GM19025 (cell line): Measurements from ENCODE around the gene ARPP21.
"Not testable (repeated sequence)": the region's sequence is repeated elsewhere in the genome, so short reads cannot be mapped to it uniquely, and the experiment has no call there.

Source experiments
- ATAC-seq: cut with Tn5 transposase; IDR thresholded peaks from one replicate; pipeline ENCODE4 v1.9.1; 2021; ENCODE audit warnings: mild to moderate bottlenecking, low read depth, moderate library complexity; ENCODE audit not compliant: unreplicated experiment

The ARPP21 gene

DNA sequence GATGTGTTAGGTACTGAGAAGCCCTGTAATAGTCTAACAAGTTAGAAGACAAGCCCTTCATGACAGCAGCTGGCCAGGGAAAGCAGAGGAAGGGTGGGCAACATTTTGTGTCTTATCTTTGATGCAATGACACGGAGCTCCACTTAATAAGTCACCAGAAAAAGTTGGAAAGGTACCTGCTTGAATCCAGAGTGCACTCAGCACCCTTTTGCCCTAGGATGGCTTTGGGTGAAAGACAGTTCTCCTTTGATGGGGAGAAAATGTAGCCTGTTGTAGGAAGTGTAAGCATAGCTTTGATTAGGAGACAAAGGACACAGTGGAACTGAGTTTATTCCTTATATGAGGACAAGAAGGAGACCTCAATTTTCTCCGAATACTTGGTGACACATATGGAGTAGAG is 137.0 kb downstream of the ARPP21 start:
- ATAC-seq: no peak

DNA sequence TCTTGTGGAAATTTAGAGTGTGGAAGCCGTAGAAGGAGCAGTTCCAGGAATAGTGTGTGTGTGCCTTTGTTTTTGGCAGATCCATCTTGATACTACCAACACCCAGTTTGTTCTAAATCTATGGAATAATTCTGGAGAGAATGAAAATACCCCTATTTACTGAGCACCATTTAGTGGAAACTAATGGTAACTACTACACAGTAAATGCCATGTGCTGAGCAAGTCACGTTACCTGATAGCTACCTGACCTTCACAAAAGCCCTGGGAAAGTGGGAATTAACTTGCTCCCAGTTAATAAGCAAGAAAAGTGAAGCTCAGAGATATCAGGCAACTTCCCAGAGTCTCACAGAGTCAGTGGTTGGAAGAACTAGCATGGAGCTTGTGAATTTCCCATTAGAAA is 137.7 kb downstream of the ARPP21 start:
- no peak for ATAC-seq

DNA sequence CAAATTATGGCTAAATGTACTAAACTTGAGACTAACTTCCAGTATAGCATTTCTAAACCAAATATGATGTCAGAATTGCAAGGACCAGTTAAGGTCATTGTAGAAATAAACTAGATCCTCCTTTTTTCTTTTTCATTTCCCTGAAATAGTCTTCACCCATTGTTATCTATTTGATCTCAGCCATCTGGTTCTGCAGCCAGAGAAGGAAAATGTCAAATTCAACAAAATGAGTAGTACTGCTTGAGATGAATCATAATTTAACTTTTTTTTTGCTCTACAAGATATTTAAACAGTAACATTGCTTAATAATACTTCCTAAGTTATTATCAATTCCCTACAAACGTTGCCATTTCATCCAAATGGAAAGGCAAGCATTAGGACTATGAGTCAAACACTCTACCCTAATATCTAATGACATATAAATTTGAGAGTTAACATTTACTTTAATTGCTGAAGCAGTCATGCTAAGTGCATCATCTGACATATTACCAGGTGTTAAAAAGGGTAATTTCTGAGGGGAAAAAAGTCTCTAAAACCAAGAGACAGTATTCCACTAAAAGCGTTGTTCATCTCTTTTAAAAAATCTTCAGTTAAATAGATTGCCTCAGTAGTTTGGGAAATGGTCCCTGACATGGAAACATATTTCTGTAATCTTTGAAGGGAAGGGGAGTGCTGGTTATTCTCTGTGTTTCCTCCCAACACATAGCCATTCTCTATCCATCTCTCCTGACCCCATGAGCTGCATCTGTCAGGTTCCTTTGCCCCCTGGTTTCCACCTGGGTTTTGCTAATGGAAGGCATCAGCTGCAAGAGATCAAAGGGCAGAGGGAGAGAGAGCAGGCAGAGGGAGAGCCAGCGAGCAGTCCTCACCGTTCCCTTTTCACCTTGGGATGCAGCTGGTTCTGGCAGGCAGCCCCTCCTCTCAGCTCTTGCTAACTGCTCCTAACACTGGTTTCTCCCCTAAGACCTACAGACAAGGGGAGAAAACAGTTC is 138.5 kb downstream of the ARPP21 start:
- no peak for ATAC-seq

DNA sequence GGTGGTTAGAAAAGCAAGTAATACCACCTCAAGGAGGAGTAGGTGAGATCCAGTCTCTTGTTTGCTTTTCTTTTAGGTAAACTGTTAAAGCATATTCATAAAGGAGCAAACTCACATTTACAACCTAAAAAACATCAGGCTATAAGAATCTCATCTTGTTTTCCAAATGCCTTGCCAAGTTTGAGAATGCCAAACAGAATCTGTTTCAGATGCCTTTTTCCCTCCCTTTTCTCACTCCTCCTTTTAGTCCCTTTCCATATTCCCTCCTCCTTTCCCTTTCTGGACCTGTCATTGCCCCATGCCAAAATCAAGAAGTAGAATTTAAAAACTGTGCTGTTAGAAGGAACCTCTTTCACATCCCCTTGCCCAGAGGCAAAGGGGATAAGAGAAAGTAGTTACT is 140.3 kb downstream of the ARPP21 start:
- no peak for ATAC-seq

DNA sequence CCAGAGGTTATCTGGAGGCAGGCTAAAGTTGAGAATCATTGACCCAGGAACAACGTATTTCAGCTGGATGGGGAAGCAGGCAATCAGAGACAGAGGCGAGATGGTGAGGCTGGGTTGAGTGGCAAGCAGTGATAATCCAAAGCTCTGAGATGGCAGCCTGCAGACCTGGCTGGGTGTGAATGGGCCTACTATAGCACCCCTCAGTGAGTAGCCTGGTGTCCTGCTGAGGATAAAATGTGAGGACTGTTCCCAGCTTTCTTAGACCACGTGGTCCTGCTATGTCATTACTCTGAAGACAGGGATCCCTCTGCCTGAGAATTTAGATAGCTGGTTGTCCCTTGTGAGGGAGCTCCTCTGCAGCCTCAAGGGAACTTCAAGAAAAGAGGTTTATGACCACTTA is 141.5 kb downstream of the ARPP21 start:
- ATAC-seq: no peak

DNA sequence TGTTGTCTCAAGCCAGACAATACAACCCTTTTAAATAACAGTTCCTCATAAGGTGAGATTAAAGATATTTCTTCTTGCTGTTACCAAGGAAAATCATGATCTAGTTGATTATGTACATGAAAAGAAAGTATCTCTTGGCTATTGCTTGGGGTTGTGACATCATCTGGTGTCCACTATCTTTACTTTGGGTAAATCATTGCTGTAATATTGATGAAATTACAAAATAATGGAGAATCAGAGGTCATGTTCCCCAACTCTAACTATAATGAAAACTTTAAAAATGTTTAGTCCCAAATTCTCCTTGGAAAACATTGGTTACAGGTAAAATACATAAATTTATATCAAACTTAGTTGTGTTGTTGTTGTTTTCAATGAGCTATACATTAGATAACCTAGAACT is 142.2 kb downstream of the ARPP21 start:
- ATAC-seq: no peak

DNA sequence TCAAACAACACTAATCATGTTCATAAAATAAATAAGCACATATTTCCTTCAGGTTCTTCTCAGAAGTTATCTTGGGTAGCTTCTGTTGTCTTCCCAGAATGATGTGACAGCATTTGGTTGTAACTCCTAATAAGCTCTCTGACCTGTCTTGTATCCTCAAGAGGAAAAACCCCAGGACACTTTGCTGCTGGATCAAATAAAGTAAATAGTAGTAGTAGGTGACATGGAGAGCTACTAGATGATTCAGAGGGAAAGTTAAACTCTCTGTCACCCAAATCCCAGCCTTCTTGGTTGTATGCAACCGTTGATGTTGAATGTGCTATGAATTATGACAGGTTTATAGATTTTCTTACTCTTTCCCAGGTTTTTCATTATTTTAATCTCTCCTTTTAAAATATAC is 143.0 kb downstream of the ARPP21 start:
- no peak for ATAC-seq

DNA sequence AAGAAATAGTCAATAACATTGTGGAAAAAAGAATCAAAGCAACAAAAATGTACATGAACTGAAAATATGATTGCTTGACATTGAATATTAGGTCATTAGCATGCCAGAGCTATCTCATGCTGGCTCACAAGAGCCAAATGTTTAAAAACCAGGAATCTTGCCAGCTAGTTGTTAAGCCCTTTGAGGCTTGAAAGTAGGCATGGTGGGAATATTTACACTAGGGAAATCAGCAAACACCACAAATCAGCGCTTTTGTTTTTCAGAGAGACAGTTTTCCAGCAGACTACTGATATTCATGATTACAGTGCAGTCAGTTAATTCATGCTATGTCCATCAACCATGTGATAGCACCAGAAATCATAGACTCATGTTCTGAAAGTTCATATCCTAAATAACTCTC is 144.8 kb downstream of the ARPP21 start:
- ATAC-seq: no peak

DNA sequence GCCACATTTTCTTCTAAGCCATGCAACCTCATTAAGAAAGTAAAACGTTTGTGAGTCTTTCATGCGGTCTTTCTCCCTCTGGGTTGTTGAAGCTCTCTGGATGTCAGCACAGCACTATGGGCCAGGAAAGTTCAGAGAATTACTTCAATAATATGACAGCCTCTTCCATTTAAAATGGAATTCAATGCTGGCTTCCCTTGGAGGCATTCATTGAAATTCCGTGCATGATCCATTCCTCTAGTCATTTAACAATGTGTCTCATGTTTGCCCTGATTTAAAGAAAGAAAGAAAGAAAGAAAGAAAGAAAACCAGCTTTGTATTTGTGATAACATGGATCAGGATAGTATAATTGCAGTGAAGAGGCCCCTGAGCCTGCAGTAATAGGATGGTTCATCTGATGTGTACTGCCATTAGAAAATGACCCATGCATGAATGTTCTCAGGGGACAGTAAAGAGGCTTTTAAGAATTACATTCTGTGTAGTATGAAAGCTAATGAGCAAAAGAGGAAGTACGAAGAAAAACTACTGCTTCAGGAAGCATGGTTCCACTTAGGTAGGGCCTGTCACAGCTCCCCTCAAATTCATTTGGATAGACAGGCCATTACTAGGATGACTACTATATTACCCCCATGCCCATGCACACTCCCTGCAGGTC is 146.0 kb downstream of the ARPP21 start:
- no peak for ATAC-seq

DNA sequence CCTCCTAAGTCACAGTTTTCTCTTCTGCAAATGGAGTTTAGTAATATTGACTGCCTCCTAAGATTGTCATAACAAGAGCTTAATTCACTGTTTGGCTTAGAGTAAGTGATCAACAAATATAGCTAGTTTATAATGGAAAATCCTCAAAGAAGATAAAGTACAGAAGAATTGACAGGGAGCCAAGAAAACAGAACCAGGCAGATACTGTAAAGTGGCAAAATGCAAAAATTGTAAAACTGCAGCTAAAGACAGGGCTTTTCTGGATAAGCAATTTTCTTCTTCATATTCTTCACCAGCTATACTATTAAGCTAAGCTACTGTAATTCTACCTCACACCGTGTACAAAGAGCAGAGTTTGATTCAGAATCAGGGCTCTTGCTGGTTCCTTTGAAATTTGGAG is 148.6 kb downstream of the ARPP21 start:
- ATAC-seq: no peak

DNA sequence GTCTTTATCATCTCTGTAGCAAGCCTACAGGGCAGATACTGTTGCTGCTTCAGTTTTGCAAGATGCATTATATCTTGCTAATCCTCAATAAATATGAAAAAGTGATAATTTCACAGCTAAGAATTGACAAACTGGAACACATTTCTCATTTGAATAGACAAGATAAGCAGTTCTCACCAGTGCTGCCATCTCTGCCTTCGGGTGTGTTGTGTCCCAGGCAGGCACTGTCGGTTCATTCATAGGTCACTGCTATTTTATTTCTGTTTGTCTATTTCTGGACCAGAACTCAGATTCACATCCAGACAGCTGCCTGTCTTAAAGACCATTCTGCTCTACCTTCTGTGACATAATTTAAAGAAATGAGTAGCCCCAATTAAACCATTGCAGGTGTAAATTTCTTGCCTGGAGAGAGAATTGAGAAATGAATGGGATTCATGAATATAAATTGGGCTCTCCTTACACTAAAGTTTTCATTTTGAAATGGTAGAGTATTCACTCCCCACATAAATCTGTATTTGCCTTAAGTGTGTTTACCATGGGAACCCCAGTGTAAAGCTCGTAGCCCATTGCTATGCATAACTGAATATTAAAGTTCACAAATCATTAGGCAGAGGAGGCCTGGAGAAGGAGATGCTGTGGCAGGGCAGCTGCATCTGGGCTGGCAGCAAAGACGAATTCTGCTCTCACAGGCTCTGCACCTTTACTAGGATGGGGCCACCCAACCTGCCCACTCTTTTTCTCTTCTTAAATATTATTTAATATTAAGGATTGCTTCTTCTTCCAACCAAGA is 149.9 kb downstream of the ARPP21 start:
- ATAC-seq: no peak

DNA sequence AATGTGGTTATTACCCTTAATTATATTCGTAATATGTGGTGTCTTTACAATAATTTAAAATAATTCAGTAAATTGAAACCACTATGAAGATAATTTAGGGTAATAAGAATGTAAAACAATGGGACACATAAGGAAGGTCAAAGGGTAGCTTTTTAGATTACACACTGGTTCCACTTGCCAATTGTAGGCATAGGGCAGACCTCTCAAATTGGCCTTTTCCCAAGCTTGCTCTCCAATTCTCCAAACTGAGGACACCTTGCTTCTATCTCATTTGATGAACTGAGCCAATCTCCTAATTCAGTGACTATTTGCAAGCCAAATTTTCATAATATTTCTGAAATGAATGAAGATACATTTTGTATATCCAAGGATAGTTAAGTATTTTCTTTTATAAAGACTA is 151.4 kb downstream of the ARPP21 start:
- no peak for ATAC-seq

DNA sequence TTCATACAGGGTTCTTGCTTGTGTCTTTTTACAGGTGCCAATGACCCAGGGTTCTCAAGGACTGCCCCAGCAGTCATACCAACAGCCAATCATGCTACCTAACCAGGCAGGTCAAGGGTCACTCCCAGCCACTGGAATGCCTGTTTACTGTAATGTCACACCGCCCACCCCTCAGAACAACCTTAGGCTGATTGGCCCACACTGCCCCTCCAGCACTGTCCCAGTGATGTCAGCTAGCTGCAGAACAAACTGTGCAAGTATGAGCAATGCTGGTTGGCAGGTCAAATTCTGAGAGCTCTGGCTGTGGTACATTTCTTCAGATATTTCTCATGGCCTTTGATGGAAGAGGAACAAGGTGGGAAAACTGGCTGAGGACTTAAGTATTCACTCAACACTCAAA is 154.3 kb downstream of the ARPP21 start:
- no peak for ATAC-seq

DNA sequence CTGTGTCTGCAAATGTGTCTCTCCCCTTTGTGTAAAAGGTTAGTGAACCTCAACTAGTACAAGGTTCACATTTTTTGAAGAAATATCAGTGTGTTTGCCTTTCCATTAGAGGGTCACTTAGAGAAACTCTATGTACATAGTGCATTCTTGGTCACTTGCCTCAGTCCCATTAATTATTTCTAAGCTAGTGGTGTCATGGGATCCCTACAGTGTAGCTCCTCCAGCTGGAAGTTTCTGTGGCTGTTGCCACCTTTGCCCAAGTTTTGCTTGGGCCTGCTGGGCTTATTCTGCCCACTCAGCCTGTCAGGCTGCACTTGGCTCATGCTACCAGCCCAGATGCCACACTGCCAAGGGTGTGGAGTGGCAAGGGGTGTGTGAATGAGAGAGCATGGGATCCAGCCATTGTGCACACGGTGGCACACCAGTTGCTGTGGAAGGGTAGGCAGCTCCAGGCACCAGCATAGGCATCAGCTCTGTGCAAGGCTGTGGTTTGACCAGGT is 161.7 kb downstream of the ARPP21 start:
- ATAC-seq: no peak

DNA sequence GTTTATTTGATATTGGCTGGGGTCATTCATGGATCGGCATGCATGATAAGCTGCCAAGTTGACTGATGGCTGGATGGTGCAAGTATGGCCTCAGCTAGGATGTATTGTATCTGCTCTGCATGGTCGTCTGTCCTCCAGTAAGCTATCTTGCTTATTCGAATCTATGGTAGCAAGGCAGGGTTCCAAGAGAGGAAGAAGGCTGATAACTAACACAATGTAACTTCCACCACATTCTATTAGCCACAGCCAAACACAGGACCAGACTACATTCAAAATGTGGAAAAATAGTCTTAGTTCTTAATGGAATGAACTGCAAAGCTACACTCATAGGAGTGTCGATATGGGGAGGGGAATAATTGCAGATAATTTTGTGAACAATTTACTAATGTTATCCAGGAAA is 175.2 kb downstream of the ARPP21 start:
- no peak for ATAC-seq

DNA sequence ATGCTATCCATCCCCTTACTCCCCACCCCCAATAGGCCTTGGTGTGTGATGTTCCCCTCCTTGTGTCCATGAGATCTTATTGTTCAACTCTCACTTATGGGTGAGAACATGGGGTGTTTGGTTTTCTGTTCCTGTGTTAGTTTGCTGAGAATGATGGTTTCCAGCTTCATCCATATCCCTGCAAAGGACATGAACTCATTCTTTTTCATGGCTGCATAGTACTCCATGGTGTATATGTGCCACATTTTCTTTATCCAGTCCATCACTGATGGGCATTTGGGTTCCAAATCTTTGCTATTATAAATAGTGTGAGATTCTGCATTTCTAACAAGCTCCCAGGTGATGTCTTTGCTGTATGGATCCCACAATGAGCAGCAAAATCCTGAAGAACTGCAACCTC is 176.5 kb downstream of the ARPP21 start:
- ATAC-seq: not testable (repeated sequence)

DNA sequence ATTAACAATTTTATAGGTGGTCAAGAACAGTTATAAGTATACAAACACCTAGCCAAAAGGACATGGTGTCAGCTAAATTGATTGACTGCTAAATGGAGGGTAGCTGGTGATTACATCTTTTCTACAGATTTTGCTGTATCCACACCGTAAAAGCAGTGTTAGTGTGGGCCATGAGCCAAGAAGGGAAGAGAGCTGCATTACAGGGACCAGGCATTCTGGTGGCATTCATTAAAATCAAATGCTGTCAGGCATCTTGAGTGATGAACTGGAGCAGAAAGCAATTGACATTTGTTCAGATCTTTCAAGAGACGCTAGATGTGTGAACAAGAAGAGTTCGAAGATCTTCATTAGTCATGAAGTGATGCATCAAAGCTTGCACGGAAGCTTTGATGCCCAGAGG is 177.9 kb downstream of the ARPP21 start:
- no peak for ATAC-seq

DNA sequence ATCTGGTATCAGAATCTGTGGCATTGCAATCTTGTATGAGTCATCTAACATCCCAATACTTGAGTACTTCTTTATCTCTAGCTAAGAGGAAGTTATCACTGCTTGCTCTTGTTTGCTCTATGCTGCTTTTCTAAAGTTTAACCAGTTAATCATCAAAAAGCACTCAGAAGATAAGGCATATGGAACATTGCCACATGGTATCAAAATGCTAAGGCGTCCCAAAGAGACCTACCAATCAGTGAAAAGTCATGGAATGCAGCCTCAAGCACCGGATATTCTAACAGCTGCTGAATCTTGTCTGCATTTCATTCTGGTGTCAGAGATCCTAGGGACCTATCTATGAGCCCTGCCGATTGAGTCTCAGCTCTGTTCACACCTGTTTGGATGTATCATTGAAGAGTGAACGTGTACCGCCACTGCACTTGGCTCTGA is 192.8 kb downstream of the ARPP21 start:
- no peak for ATAC-seq
